GM12872 (cell line): ENCODE results near the gene MAP3K4.
A peak's percentile ranks its signal among the peaks of the same experiment; 100 is the strongest.

Experiments
- CTCF ChIP-seq: IDR thresholded peaks from 3 replicates; pipeline ENCODE4 v1.5.1; 2011; ENCODE audit warnings: low read depth, mild to moderate bottlenecking, low read length, moderate library complexity; ENCODE audit not compliant: insufficient read depth

Gene MAP3K4

DNA sequence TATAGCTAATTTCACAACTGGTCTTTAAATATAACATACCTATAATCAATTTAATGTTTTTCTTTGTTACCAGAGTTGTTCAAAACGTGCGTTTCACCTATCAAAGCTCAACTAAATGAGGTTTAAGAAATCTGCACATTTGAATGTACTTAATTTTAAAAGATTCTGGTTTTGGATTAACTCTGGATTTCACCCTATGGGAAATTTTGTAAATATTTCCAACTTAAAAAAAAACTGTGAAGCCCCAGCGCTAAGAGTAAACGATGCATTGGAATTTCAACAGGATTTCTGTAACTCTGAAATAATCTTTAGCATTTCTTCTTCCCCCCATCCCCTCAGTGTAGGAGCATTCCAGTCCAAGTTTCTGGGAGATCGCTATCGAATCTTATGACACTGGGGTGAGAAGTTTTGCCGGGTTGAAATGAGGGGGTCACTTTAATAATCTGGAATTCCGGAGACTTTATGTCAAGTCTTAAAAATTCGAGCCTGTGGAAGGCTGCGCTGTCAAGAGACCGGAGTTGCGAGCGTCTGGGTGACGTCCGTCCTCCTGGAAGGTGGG is 643 bp upstream of the MAP3K4 start:
- no peak for TF ChIP-seq CTCF

DNA sequence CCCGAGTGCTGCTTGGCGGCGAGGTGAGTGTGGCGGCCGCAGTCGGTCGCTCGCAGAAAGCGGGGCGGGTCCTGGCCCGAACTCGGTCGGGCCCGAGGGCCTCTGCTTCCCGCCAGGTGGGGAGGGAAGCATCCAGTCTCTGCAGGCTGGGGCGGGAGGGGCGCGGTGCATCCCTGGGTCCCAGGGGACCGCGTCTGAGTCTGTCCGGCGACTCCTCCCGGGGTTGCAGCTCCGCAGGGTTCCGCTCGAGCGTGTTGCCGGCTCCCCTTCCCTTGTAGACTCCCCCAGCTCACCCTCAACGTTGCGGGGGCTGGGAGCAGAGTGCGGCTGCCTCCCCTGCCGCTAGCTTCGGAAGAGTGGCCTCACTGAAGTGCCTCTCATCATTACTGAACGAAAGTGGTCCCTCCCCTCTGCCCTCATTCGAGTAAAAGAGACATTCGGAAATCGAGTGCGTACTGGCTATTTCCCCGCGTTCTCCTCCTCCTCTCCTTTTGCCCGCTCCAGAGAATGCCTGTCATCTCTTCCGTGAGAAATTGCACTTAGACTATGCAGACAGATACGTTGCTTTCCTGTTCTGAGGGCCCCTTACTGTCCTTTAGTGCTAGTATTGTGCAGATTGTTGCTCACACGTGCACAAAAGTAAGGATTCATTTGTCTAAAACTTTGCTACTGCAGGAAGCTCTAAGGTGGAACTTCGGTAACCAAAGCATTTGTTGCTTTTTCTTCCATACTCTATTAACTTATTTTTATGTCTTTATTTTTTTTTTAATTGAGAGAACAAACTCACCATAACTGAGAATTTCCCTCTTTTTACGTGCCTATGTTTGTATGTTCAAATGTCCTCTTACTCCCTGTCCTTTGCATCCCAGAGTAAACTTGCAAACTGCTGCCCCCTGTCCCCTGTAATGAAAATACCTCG is 751 bp downstream of the MAP3K4 start:
- peak; percentile 59; the same call in 2 of the 3 replicates for TF ChIP-seq CTCF

GRCh38 chr6:160992980-160993314 is 1.4 kb downstream of the MAP3K4 start:
- TF ChIP-seq CTCF = no peak; the same call in 2 of the 3 replicates

GRCh38 chr6:160995271-160995670 is 3.7 kb downstream of the MAP3K4 start:
- no peak for TF ChIP-seq CTCF

DNA sequence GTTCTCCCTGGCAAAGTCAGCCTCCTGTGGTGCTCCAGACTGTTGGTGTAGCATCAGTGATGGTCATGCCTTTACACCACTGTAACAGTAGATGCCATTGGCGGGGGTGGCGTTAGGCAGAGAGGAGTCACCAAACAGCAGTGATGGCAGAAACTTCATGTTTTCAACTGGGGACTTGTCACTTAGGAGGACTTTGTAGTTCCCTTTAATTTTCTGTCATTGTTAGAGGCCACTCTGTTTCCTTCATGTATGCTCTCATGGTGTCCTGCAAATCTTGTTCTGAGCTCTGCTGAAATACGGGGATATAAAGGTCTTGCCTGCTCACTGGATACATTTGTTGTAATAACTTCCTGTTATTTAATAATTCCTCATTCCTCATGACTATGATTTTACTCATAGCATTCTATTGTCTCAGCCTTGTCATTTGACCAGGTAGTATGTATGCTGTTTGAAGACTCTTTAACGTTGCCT is 4.6 kb downstream of the MAP3K4 start:
- no peak for TF ChIP-seq CTCF

DNA sequence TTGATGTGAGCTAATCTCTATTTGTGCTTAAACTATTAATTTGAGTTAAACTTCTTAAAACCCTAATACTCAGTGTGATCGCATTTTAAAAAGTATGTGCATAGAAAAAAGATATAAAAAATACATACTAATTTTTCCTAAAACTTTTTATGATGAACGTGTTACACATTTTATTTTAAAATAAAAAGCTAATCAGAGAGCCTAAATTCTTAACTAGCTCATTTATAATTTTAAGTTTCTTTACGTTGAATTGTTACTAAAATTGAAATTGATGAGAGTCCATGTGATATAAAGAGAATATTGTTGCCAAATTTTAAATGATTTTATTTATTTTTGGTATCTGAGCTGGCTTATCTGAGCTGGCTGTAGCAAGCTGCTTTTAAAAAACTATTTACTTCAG is 6.6 kb downstream of the MAP3K4 start:
- no peak for TF ChIP-seq CTCF

DNA sequence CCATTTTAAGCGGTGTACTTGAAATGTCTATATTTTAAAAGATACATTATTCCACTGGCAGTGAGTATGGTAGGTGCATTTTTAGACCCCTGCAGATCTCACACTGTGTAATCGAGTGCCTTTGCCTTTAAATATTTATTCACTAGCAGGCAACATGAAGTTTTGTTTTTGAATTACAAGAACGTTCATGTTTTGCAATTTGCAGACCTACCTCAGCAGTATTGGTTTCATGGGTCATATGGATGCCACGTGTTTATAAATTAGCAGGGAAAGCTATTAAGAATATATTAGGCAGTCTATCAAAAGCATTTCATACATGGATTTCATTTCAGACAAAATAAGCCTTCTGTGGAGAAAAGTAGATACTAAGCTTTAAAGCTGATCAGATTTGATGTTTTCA is 7.2 kb downstream of the MAP3K4 start:
- no peak for TF ChIP-seq CTCF
